OCI-LY1 (cell line): ENCODE results near the gene ZNF239.
"Not testable (repeated sequence)": the region's sequence is repeated elsewhere in the genome, so short reads cannot be mapped to it uniquely, and the experiment has no call there.

Experiments
- H2AFZ ChIP-seq: fragments of 200-600 bp; sonication (generic), shearing (Covaris generic); 2 replicates; pipeline ENCODE4 v1.6.0; 2014; ENCODE audit warnings: antibody characterized with exemption, mild to moderate bottlenecking, low read length
- H3F3A ChIP-seq: fragments of 200-600 bp; sonication (generic), shearing (Covaris generic); 2 replicates; pipeline ENCODE4 v1.6.0; 2014; ENCODE audit warnings: mild to moderate bottlenecking, antibody characterized with exemption, low read length, moderate library complexity; ENCODE audit not compliant: insufficient read depth
- H3K27ac ChIP-seq: fragments of 200-600 bp; sonication (generic); 2 replicates; pipeline ENCODE4 v1.5.1; 2014; ENCODE audit warnings: low read length, mixed run types, mild to moderate bottlenecking, low read depth; ENCODE audit not compliant: poor library complexity, severe bottlenecking
- H3K27me3 ChIP-seq: fragments of 200-600 bp; sonication (generic); 2 replicates; pipeline ENCODE4 v1.6.0; 2014; ENCODE audit warnings: antibody characterized with exemption, mild to moderate bottlenecking, low read length, moderate library complexity; ENCODE audit not compliant: insufficient read depth
- H3K36me3 ChIP-seq: fragments of 200-600 bp; sonication (generic); 2 replicates; pipeline ENCODE4 v1.6.1; 2014; ENCODE audit warnings: mild to moderate bottlenecking, antibody characterized with exemption, low read length, moderate library complexity, mixed read lengths; ENCODE audit not compliant: insufficient read depth
- H3K4me1 ChIP-seq: fragments of 200-600 bp; sonication (generic); 2 replicates; pipeline ENCODE4 v1.5.1; 2014; ENCODE audit warnings: mild to moderate bottlenecking, low read length, moderate library complexity; ENCODE audit not compliant: insufficient read depth, severe bottlenecking
- H3K4me2 ChIP-seq: fragments of 200-600 bp; sonication (generic), shearing (Covaris generic); 2 replicates; pipeline ENCODE4 v1.6.1; 2014; ENCODE audit warnings: low read length
- H3K4me3 ChIP-seq: fragments of 200-600 bp; sonication (generic); 2 replicates; pipeline ENCODE4 v1.5.1; 2014; ENCODE audit warnings: low read length, low read depth, mild to moderate bottlenecking, mixed read lengths; ENCODE audit not compliant: poor library complexity, severe bottlenecking
- H3K79me2 ChIP-seq: fragments of 200-600 bp; shearing (Covaris generic); 2 replicates; pipeline ENCODE4 v1.6.1; 2016; ENCODE audit warnings: mixed run types, low read length, mixed read lengths; ENCODE audit not compliant: insufficient read depth
- H3K9ac ChIP-seq: fragments of 200-600 bp; sonication (generic), shearing (Covaris generic); 2 replicates; pipeline ENCODE4 v1.6.1; 2014; ENCODE audit warnings: mild to moderate bottlenecking, low read length, mixed read lengths
- H3K9me2 ChIP-seq: fragments of 200-600 bp; sonication (generic), shearing (Covaris generic); 2 replicates; pipeline ENCODE4 v1.6.1; 2014; ENCODE audit warnings: low read depth, mild to moderate bottlenecking, low read length, mixed read lengths
- H3K9me3 ChIP-seq: fragments of 200-600 bp; shearing (Covaris generic); 2 replicates; pipeline ENCODE4 v1.6.1; 2014; ENCODE audit warnings: low read length, mixed read lengths
- H4K20me1 ChIP-seq: fragments of 200-600 bp; sonication (generic), shearing (Covaris generic); 2 replicates; pipeline ENCODE4 v1.6.0; 2016; ENCODE audit warnings: mild to moderate bottlenecking, low read length; ENCODE audit not compliant: insufficient read depth
- EZH2 ChIP-seq: fragments of 200-600 bp; sonication (generic), shearing (Covaris generic); IDR thresholded peaks from 2 replicates; pipeline ENCODE4 v1.8.0; 2017; ENCODE audit warnings: borderline replicate concordance, mixed run types, mild to moderate bottlenecking, antibody characterized with exemption, low read length, moderate library complexity, mixed read lengths
- TF ChIP-seq, protein P1 (sequence below): fragments of 200-600 bp; sonication (generic), shearing (Covaris generic); IDR thresholded peaks from 2 replicates; pipeline ENCODE4 v1.5.1; 2017; ENCODE audit warnings: mild to moderate bottlenecking, antibody characterized with exemption, low read length, moderate library complexity, mixed read lengths

The ZNF239 gene

DNA sequence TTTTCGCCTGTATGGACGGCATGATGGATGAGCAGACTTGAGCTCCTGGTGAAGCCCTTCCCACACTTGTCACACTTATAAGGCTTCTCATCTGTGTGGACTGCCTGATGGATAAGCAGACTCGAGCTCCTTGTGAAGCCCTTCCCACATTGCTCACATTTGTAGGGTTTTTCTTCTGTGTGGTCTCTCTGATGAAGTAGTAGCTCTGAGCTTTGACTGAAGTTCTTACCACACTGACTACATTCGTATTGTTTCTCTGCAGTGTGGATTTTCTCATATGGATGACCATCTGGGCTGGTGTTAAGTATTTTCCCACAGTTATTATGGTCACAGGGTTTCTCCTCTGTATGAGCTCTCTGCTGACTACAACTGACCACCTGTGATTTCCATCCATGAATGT lies 17.2 kb downstream of the ZNF239 start:
- H3K4me2 ChIP-seq, result no peak overlapping the region
- no peaks in the 10 kb centered on the region for H3F3A ChIP-seq
- no peaks in the 10 kb centered on the region for H3K79me2 ChIP-seq
- H3K4me1 ChIP-seq, result no peaks in the 10 kb centered on the region
- H3K9ac ChIP-seq, result no peak overlapping the region
- peaks cover 3% of the 10 kb centered on the region; the same call in 1 of the 2 replicates for H3K36me3 ChIP-seq
- TF ChIP-seq, protein P1, sequence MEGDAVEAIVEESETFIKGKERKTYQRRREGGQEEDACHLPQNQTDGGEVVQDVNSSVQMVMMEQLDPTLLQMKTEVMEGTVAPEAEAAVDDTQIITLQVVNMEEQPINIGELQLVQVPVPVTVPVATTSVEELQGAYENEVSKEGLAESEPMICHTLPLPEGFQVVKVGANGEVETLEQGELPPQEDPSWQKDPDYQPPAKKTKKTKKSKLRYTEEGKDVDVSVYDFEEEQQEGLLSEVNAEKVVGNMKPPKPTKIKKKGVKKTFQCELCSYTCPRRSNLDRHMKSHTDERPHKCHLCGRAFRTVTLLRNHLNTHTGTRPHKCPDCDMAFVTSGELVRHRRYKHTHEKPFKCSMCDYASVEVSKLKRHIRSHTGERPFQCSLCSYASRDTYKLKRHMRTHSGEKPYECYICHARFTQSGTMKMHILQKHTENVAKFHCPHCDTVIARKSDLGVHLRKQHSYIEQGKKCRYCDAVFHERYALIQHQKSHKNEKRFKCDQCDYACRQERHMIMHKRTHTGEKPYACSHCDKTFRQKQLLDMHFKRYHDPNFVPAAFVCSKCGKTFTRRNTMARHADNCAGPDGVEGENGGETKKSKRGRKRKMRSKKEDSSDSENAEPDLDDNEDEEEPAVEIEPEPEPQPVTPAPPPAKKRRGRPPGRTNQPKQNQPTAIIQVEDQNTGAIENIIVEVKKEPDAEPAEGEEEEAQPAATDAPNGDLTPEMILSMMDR, result no peak
- no peak for TF ChIP-seq EZH2
- no peak overlapping the region for H2AFZ ChIP-seq
- peaks cover 30% of the 10 kb centered on the region for H3K9me3 ChIP-seq
- H4K20me1 ChIP-seq, result no peaks in the 10 kb centered on the region
- no peaks in the 10 kb centered on the region for H3K27me3 ChIP-seq
- H3K27ac ChIP-seq, result no peak overlapping the region
- H3K4me3 ChIP-seq, result no peak overlapping the region
- no peaks in the 10 kb centered on the region for H3K9me2 ChIP-seq

DNA sequence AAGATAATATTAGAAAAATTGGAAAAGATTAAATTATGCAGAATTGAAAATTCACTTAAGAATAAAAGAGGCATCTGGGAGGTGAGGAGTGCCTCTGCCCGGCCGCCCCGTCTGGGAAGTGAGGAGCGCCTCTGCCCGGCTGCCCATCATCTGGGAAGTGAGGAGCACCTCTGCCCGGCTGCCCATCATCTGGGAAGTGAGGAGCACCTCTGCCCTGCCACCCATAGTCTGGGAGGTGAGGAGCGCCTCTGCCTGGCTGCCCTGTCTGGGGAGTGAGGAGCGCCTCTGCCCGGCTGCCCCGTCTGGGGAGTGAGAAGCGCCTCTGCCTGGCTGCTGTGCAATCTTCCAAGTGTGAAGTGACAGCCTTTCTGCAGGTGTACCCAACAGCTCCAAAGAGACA lies 30.7 kb downstream of the ZNF239 start:
- H3K4me2 ChIP-seq, H3K36me3 ChIP-seq, H3K9me3 ChIP-seq, H3K79me2 ChIP-seq, H3K27ac ChIP-seq, H3K4me3 ChIP-seq, H3K9me2 ChIP-seq, H3F3A ChIP-seq, H3K4me1 ChIP-seq, H4K20me1 ChIP-seq, H3K27me3 ChIP-seq, H3K9ac ChIP-seq, H2AFZ ChIP-seq: not testable (repeated sequence)

DNA sequence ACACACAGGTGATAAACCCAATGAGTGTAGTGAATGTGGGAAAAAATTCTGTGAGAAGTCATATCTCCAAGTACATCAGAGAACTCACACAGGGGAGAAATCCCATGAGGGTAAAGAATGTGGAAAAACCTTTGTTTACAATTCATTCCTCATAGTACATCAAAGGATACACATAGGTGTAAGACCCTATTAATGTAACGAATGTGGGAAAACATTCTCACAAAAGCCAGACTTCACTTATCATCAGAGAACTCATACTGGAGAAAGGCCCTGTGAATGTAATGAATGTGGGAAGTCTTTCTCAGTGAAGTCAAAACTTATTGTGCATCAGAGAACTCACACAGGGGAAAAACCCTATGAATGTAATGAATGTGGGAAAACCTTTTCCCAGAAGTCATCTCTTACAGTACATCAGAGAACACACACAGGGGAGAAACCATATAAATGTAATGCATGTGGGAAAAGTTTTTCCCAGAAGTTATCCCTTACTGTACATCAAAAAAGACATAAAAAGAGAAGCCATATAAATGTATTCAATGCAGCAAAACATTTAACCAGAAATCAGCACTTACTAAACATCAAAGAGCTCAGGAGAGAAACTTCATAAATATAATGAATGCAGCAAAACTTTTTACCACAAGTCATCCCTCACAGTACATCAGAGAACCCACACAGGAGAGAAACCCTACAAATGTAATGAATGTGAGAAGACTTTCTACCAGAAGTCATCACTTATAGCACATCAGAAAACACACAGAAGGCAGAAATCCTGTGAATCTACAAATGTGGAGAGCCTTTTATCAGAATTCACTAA lies 49.8 kb downstream of the ZNF239 start:
- H3K27me3 ChIP-seq, result no peaks in the 10 kb centered on the region
- H3K4me3 ChIP-seq, result no peak overlapping the region
- TF ChIP-seq EZH2, result no peak
- TF ChIP-seq, protein P1, result no peak

More for the DNA sequence above, 49.8 kb downstream of the ZNF239 start:
- Histone ChIP-seq H3F3A (no peaks in the 10 kb centered on the region), H3K27ac (no peak overlapping the region), H2AFZ (no peak overlapping the region), H3K79me2 (no peaks in the 10 kb centered on the region), H3K9me2 (no peaks in the 10 kb centered on the region), H3K4me1 (no peaks in the 10 kb centered on the region), H3K9me3 (peaks cover 33% of the 10 kb centered on the region), H3K9ac (no peak overlapping the region), H4K20me1 (no peaks in the 10 kb centered on the region), H3K4me2 (no peak overlapping the region), H3K36me3 (no peaks in the 10 kb centered on the region)
